WERI-Rb-1 (cell line): ENCODE data around the gene CYB5A.

Source experiments
- DNase-seq: peaks from one replicate; pipeline ENCODE4 v3.0.0-alpha.2; 2020
- H3K27ac ChIP-seq: fragments of 250-450 bp; sonication (Bioruptor Pico); 2 replicates; pipeline ENCODE4 v1.5.1; 2020; ENCODE audit warnings: mild to moderate bottlenecking, moderate library complexity
- H3K27me3 ChIP-seq: fragments of 250-450 bp; sonication (Bioruptor Pico); 2 replicates; pipeline ENCODE4 v1.5.1; 2021; ENCODE audit warnings: mild to moderate bottlenecking, low read depth, moderate library complexity; ENCODE audit not compliant: insufficient read depth, severe bottlenecking
- H3K36me3 ChIP-seq: fragments of 250-450 bp; sonication (Bioruptor Pico); 2 replicates; pipeline ENCODE4 v1.5.1; 2020; ENCODE audit warnings: mild to moderate bottlenecking, moderate library complexity
- H3K4me3 ChIP-seq: 2 replicates; pipeline ENCODE4 v1.5.1; 2011; ENCODE audit warnings: low read depth, mild to moderate bottlenecking, control low read depth, low read length
- H3K9me3 ChIP-seq: fragments of 250-450 bp; sonication (Bioruptor Pico); 2 replicates; pipeline ENCODE4 v1.5.1; 2021; ENCODE audit warnings: mild to moderate bottlenecking, moderate library complexity; ENCODE audit not compliant: severe bottlenecking
- CTCF ChIP-seq: IDR thresholded peaks from 2 replicates; pipeline ENCODE4 v1.5.1; 2011; ENCODE audit warnings: low read depth, mild to moderate bottlenecking, control low read depth, inconsistent platforms, low read length

CYB5A gene

GRCh38 chr18:74229891-74230290 is 61.9 kb downstream of the CYB5A start:
- DNase-seq = no peak
- H3K4me3 ChIP-seq = no peak overlapping the region
- H3K27ac ChIP-seq = no peak overlapping the region
- no peaks in the 10 kb centered on the region for H3K27me3 ChIP-seq
- H3K9me3 ChIP-seq = no peaks in the 10 kb centered on the region
- no peak for TF ChIP-seq CTCF
- no peaks in the 10 kb centered on the region for H3K36me3 ChIP-seq

DNA sequence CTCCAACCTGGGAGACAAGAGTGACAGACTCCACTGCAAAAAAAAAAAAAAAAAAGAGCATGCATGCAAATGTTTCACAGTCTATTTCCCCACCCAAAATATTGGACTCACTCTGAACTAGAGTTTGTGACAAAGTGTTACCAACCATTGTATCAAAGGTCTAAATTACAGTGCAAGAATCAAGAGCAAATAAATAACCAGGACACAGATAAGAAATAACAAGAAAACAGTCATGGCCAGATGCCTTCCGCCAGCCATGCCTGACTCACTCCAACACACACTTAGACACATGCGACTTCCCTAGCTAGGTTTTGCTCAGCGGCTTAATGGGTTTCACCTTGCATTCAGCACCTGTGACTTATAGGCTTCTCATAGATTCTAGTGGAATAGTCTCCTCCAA is 62.8 kb downstream of the CYB5A start:
- Histone ChIP-seq H3K27ac (no peak overlapping the region), H3K9me3 (no peaks in the 10 kb centered on the region), H3K36me3 (no peaks in the 10 kb centered on the region), H3K27me3 (no peaks in the 10 kb centered on the region), H3K4me3 (no peak overlapping the region)
- no peak for TF ChIP-seq CTCF
- DNase-seq = no peak

DNA sequence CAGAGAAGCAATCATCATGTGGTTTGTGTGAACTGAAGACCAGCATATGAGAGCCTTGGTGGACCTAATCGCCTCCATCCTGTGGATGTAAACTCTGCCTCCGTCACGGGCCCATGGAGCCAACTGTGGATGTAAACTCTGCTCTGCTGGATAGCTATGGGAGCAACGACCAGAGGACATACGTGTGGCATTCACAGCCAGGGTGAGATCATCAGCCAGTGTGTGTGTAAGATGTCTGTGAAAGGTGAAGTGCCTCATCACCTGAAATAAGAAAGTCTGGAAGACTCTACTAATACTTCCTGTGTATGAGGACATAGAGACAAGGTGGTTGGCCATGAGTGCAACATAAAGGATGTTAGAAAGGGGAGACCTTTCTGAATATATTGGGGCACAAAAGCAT is 63.5 kb downstream of the CYB5A start:
- no peaks in the 10 kb centered on the region for H3K36me3 ChIP-seq

GRCh38 chr18:74226666-74227065 is 65.1 kb downstream of the CYB5A start:
- no peak for TF ChIP-seq CTCF
- no peaks in the 10 kb centered on the region for H3K9me3 ChIP-seq
- no peak overlapping the region for H3K27ac ChIP-seq
- H3K36me3 ChIP-seq = no peaks in the 10 kb centered on the region
- H3K4me3 ChIP-seq = no peak overlapping the region
- no peak for DNase-seq
- H3K27me3 ChIP-seq = no peaks in the 10 kb centered on the region

More for the DNA sequence above, 63.5 kb downstream of the CYB5A start:
- Histone ChIP-seq H3K4me3 (no peak overlapping the region), H3K9me3 (no peaks in the 10 kb centered on the region), H3K27ac (no peak overlapping the region), H3K27me3 (no peaks in the 10 kb centered on the region)
- no peak for TF ChIP-seq CTCF
- DNase-seq = no peak

GRCh38 chr18:74226156-74226555 is 65.6 kb downstream of the CYB5A start:
- no peak for DNase-seq
- Histone ChIP-seq H3K9me3 (no peaks in the 10 kb centered on the region), H3K27me3 (no peaks in the 10 kb centered on the region), H3K27ac (no peak overlapping the region), H3K4me3 (no peak overlapping the region), H3K36me3 (no peaks in the 10 kb centered on the region)
- no peak for TF ChIP-seq CTCF

GRCh38 chr18:74225193-74225840 is 66.4 kb downstream of the CYB5A start:
- no peak for DNase-seq
- no peak overlapping the region for H3K27ac ChIP-seq
- no peaks in the 10 kb centered on the region for H3K9me3 ChIP-seq
- no peak overlapping the region for H3K4me3 ChIP-seq
- H3K36me3 ChIP-seq = no peaks in the 10 kb centered on the region
- no peaks in the 10 kb centered on the region for H3K27me3 ChIP-seq
- TF ChIP-seq CTCF = no peak
